Measurements from ENCODE around the gene ABCA3. TPM values are rescaled to one million over a fixed set of nuclear protein-coding genes. Genes with fewer than 3 reads are reported as not detected.

Gene ABCA3
- total and polyA plus RNA-seq, 9 donors: 2.0 to 11.3 (median 6.9) TPM

DNA sequence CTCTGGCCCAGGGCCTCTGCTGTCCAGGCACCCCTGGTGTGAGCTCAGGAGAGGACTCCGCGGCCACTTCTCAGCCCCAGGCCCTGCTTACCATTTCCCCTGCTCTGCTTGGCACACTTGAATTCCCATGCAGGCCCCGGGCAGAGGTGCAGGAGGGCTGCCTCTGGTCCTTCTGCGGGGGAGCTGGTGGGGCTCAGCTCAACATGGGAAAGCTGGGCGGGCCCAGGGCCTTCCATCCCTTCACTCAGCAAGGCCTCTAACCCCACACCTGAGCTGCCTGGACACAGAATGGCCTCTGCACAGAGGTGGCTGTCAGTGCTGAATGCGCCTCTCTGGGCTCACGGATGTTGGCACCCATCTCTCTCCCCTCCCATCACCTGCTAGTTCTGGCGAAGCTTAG is 60.1 kb downstream of the ABCA3 start:
- TF ChIP-seq POLR2A (IDR thresholded peaks at IDR 0.05) (no peak), EP300 (IDR thresholded peaks at IDR 0.05) (no peak)
- TF ChIP-seq, protein P1, sequence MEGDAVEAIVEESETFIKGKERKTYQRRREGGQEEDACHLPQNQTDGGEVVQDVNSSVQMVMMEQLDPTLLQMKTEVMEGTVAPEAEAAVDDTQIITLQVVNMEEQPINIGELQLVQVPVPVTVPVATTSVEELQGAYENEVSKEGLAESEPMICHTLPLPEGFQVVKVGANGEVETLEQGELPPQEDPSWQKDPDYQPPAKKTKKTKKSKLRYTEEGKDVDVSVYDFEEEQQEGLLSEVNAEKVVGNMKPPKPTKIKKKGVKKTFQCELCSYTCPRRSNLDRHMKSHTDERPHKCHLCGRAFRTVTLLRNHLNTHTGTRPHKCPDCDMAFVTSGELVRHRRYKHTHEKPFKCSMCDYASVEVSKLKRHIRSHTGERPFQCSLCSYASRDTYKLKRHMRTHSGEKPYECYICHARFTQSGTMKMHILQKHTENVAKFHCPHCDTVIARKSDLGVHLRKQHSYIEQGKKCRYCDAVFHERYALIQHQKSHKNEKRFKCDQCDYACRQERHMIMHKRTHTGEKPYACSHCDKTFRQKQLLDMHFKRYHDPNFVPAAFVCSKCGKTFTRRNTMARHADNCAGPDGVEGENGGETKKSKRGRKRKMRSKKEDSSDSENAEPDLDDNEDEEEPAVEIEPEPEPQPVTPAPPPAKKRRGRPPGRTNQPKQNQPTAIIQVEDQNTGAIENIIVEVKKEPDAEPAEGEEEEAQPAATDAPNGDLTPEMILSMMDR (IDR thresholded peaks at IDR 0.05): no peak
- Histone ChIP-seq H3K36me3 (no peaks in the 10 kb centered on the region), H3K4me3 (no peak overlapping the region), H3K27me3 (no peaks in the 10 kb centered on the region), H3K27ac (no peak overlapping the region), H3K9me3 (no peaks in the 10 kb centered on the region), H3K4me1 (ENCODE audit: insufficient read depth) (no peaks in the 10 kb centered on the region)
- intact Hi-C loops (cut with DNase I): no loop called here
- no peak for DNase-seq
- WGBS, 3 donors: 80 to 90% (median 84%) methylated on average over 8 of the region's 8 CpGs

DNA sequence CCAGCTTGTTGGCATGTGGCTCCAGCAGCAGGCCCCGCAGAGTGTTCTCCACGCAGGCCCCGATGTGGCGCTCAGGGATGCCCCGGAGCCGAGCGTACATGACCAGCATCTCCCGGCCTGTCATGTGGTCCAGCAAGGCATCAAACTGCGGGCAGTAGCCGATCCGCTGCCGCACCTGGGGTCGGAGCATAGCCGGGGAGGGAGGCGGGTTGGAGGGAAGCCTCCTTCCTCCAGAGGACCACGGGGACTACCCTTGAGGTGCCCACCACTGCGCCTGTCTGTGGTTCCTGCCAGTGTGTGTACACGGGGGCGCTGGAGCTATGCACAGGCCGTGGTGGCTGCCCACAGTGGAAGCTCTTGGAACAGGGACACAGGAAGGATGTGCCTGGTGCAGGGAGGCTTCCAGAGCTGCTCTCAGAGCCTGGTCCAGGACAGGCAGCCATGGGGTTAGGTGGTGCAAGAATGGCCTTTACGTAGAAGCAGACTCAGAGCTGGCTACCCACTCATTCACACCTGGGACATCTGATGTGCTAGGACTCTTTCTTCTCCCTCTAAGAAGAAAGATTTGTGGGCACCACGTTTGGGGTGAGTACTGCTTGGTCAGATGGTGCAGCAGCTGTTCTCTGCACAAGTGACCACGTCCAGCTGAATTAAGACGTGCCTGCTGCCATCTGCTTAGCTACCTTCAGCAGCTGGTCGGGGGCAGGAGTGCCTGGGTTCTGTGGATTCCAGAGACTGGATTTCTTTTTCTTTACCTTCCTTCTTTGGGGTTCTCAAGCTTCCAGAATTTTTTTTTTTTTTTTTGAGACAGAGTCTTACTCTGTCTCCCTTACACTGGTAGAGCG is 61.4 kb downstream of the ABCA3 start:
- 76 to 88% (median 79%) methylated on average over 25 to 26 of the region's 26 CpGs for WGBS, 3 donors
- intact Hi-C loops (cut with DNase I): no loop called here
- TF ChIP-seq POLR2A (IDR thresholded peaks at IDR 0.05): no peak
- no peak for TF ChIP-seq EP300 (IDR thresholded peaks at IDR 0.05)
- TF ChIP-seq, protein P1 (IDR thresholded peaks at IDR 0.05): no peak
- no peaks in the 10 kb centered on the region for H3K4me1 ChIP-seq (ENCODE audit: insufficient read depth)
- no peak overlapping the region for H3K4me3 ChIP-seq
- no peaks in the 10 kb centered on the region for H3K27me3 ChIP-seq
- H3K27ac ChIP-seq: no peak overlapping the region
- no peaks in the 10 kb centered on the region for H3K9me3 ChIP-seq
- H3K36me3 ChIP-seq: no peaks in the 10 kb centered on the region
- DNase-seq: no peak

DNA sequence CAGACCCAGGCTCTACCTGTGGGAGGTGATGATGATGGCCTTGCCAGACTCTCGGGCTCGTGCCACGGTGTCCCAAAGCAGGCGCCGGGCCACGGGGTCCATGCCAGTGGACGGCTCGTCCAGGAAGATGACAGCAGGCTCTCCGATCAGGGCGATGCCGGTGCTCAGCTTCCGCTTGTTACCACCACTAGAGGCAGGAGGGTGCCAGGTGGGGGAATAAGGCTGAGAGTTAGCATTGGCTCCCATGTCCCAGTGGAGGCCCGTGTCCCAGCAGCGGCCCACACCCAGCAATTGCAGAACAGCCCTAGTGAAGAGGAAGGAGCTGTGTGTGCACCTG is 62.3 kb downstream of the ABCA3 start:
- Histone ChIP-seq H3K27me3 (no peaks in the 10 kb centered on the region), H3K4me3 (no peak overlapping the region), H3K4me1 (ENCODE audit: insufficient read depth) (no peaks in the 10 kb centered on the region), H3K27ac (no peak overlapping the region), H3K9me3 (no peaks in the 10 kb centered on the region), H3K36me3 (no peaks in the 10 kb centered on the region)
- no peak for DNase-seq
- TF ChIP-seq, protein P1 (IDR thresholded peaks at IDR 0.05): no peak
- TF ChIP-seq EP300 (IDR thresholded peaks at IDR 0.05): no peak
- TF ChIP-seq POLR2A (IDR thresholded peaks at IDR 0.05): no peak
- intact Hi-C loops (cut with DNase I): no loop called here
- WGBS, 3 donors: 56 to 79% (median 72%) methylated on average over 9 to 14 of the region's 14 CpGs

DNA sequence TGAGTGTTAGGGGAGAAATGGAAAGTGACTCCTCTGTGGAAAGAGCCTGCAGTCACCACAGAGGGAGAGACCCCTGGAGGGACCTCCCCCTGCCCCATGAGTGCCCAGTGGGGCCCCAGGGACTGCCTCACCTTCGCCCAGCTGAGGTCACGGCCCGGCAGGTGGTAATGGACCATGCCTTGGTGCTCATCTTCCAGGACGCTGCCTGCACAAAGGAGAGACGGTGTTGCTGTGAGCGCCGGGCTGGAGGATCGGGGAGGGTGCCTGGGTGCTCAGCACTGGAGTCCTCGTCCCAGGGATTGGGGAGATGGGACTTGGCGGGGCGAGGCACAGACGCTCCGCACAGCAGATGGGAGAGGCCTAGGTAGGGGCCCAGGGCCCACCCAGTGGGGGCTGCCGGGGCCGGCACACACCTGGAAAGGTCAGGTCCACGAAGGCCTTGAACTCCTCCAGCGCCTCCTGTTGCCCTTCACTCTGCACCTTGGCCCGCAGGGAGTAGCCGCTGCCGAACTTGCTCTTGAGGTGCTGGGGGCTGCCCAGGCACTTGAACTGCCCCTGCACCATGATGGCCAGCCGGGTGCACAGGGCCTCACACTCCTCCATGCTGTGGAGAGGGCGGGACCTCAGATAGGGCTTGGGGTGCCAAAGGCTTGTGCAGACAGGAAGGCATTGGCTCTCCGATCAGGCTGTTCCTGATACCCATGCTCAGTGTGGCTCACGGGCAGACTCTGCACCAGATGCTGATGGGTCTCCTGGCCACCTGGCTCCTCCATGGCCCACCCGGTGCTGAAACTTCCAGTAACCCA is 62.9 kb downstream of the ABCA3 start:
- Histone ChIP-seq H3K27me3 (no peaks in the 10 kb centered on the region), H3K27ac (no peak overlapping the region), H3K4me1 (ENCODE audit: insufficient read depth) (no peaks in the 10 kb centered on the region), H3K36me3 (no peaks in the 10 kb centered on the region), H3K4me3 (no peak overlapping the region), H3K9me3 (no peaks in the 10 kb centered on the region)
- no peak for DNase-seq
- WGBS, 3 donors: 44 to 73% (median 64%) methylated on average over 24 to 25 of the region's 25 CpGs
- intact Hi-C loops (cut with DNase I): no loop called here
- TF ChIP-seq EP300 (IDR thresholded peaks at IDR 0.05): no peak
- TF ChIP-seq, protein P1 (IDR thresholded peaks at IDR 0.05): no peak
- TF ChIP-seq POLR2A (IDR thresholded peaks at IDR 0.05): no peak
